Measurements from ENCODE around the gene ELP2. TPM values are rescaled to one million over a fixed set of nuclear protein-coding genes. Genes with fewer than 3 reads are reported as not detected.

The ELP2 gene
- polyA plus RNA-seq, 1 experiment = 125 TPM

- Histone ChIP-seq H3K27me3 (ENCODE audit: control insufficient read depth, insufficient read depth, low read length) (no peaks in the 10 kb centered on the region), H3K36me3 (ENCODE audit: control insufficient read depth, insufficient read depth, low read length) (peaks cover 7% of the 10 kb centered on the region), H3K4me3 (ENCODE audit: low read depth, low read length) (no peak overlapping the region)
- CTCF ChIA-PET = no interaction called here
- POLR2A ChIA-PET = no interaction called here
- TF ChIP-seq CTCF (IDR thresholded peaks at IDR 0.05; ENCODE audit: insufficient read depth, low read depth, low read length) = no peak
- DNase-seq (ENCODE audit: low read depth) = no peak
Observed at GRCh38 chr18:36214811-36215210, 85.1 kb downstream of the ELP2 start.

GRCh38 chr18:36215577-36215976 lies 85.9 kb downstream of the ELP2 start:
- no peak for DNase-seq (ENCODE audit: low read depth)
- ChIA-PET POLR2A (no interaction called here), CTCF (no interaction called here)
- H3K36me3 ChIP-seq (ENCODE audit: control insufficient read depth, insufficient read depth, low read length) = peaks cover 7% of the 10 kb centered on the region
- no peak for TF ChIP-seq CTCF (IDR thresholded peaks at IDR 0.05; ENCODE audit: insufficient read depth, low read depth, low read length)
- H3K4me3 ChIP-seq (ENCODE audit: low read depth, low read length) = no peak overlapping the region
- H3K27me3 ChIP-seq (ENCODE audit: control insufficient read depth, insufficient read depth, low read length) = no peaks in the 10 kb centered on the region

GRCh38 chr18:36217348-36217747 lies 87.6 kb downstream of the ELP2 start:
- peaks cover 5% of the 10 kb centered on the region for H3K36me3 ChIP-seq (ENCODE audit: control insufficient read depth, insufficient read depth, low read length)
- H3K4me3 ChIP-seq (ENCODE audit: low read depth, low read length) = no peak overlapping the region
- no peak for DNase-seq (ENCODE audit: low read depth)
- CTCF ChIA-PET = interaction anchor here (1.2 to 1.6 kb wide), 2 partner anchors 15 to 28 kb away, joined by 3 read pairs; no protein-coding TSS in a partner anchor
- no peaks in the 10 kb centered on the region for H3K27me3 ChIP-seq (ENCODE audit: control insufficient read depth, insufficient read depth, low read length)
- POLR2A ChIA-PET = no interaction called here
- no peak for TF ChIP-seq CTCF (IDR thresholded peaks at IDR 0.05; ENCODE audit: insufficient read depth, low read depth, low read length)

- TF ChIP-seq CTCF (IDR thresholded peaks at IDR 0.05; ENCODE audit: insufficient read depth, low read depth, low read length) = no peak
- no peak for DNase-seq (ENCODE audit: low read depth)
- ChIA-PET POLR2A (no interaction called here), CTCF (no interaction called here)
- Histone ChIP-seq H3K36me3 (ENCODE audit: control insufficient read depth, insufficient read depth, low read length) (no peaks in the 10 kb centered on the region; the same call in 1 of the 2 replicates), H3K27me3 (ENCODE audit: control insufficient read depth, insufficient read depth, low read length) (no peaks in the 10 kb centered on the region), H3K4me3 (ENCODE audit: low read depth, low read length) (no peak overlapping the region)
Observed at GRCh38 chr18:36229188-36229587, 99.5 kb downstream of the ELP2 start.

Other genes with a start within 250 kb of the ELP2 start
- 21.9 and 30.6 TPM in 2 replicates for gene RPRD1A, start 62.3 kb upstream of the ELP2 start, polyA plus RNA-seq (2011; rRNA removed)
- 99.2 and 116 TPM in 2 replicates for gene SLC39A6, start 559 bp upstream of the ELP2 start, polyA plus RNA-seq (2011; rRNA removed)
- gene MOCOS, start 57.6 kb downstream of the ELP2 start, polyA plus RNA-seq (2011; rRNA removed) = 12.5 and 12.6 TPM in 2 replicates
- 24.6 and 27.1 TPM in 2 replicates for gene FHOD3, start 167.8 kb downstream of the ELP2 start, polyA plus RNA-seq (2011; rRNA removed)

Data from BJ (cell line).